Body of pancreas (tissue), 4 donors: ENCODE measurements around the gene MECP2. TPM values are rescaled to one million over a fixed set of nuclear protein-coding genes. Genes with fewer than 3 reads are reported as not detected.

ENCODE experiments used
- ATAC-seq: fragments of 150-250 bp; one replicate; pipeline ENCODE4 v1.9.1; 2016
- DNase-seq, 4 donors: peaks; one replicate each; pipeline ENCODE4 v3.0.0-alpha.2; 2019
- H3K27ac ChIP-seq, 4 donors: fragments of 200-600 bp; sonication (generic); 1 replicate in 3 of 4; 2 replicates in 1 of 4; pipeline versions ENCODE4 v1.5.1 to v1.6.1; 2016 to 2019; ENCODE audit warnings: mild to moderate bottlenecking in 1 of 4, mixed read lengths in 1 of 4, moderate library complexity in 1 of 4
- H3K27me3 ChIP-seq, 2 donors: fragments of 200-600 bp; sonication (generic); one replicate each; pipeline ENCODE4 v1.6.0; 2016; ENCODE audit warnings: mild to moderate bottlenecking in 1 of 2
- H3K36me3 ChIP-seq, 2 donors: fragments of 200-600 bp; sonication (generic); replicated peaks in 1 of 2; 2 replicates each; pipeline ENCODE4 v1.5.1; 2016; ENCODE audit warnings: low read depth in 2 of 2; ENCODE audit not compliant: insufficient read depth in 1 of 2
- H3K4me1 ChIP-seq: fragments of 200-600 bp; sonication (generic); one replicate; pipeline ENCODE4 v1.6.0; 2016
- H3K4me3 ChIP-seq, 2 donors: fragments of 200-600 bp; sonication (generic); 1 replicate in 1 of 2; 2 replicates in 1 of 2; pipeline ENCODE4 v1.5.1; 2016 to 2019
- H3K9me3 ChIP-seq, 3 donors: fragments of 200-600 bp; sonication (generic); 1 replicate in 2 of 3; 2 replicates in 1 of 3; pipeline ENCODE4 v1.5.1; 2016
- POLR2A ChIP-seq, 3 donors: fragments of 450-650 bp; IDR thresholded peaks; one replicate each; pipeline ENCODE4 v1.6.1; 2016; ENCODE audit warnings: antibody characterized with exemption in 3 of 3, mild to moderate bottlenecking in 2 of 3
- WGBS, 2 donors: methylation state at CpG; one replicate each; pipeline ENCODE4 v1.1.5; 2017; 5-methylcytosine and 5-hydroxymethylcytosine counted together
- intact Hi-C: fragments of 100-400 bp; cut with DNase I; formaldehyde crosslinking; loops from one replicate; pipeline ENCODE4 v1.15.1; 2023
- total RNA-seq, 2 donors: library from RNA; depleted of rRNA; stranded (reverse); fragments of >200 nt; gene quantifications; one replicate each; pipeline ENCODE4 v1.1.0, GENCODE V29; 2016
- TF ChIP-seq, protein P1 (sequence below), 7 experiments: fragments of 450-650 bp in 4 of 7; fragments of 200-600 bp in 3 of 7; sonication (generic) in 3 of 7; IDR thresholded peaks; one replicate each; pipeline ENCODE4 v1.5.1; 2016 to 2019; ENCODE audit warnings: antibody characterized with exemption in 7 of 7

MECP2 gene
- total RNA-seq, 2 donors from 2014 or later, result 27.8 to 36.3 TPM

DNA sequence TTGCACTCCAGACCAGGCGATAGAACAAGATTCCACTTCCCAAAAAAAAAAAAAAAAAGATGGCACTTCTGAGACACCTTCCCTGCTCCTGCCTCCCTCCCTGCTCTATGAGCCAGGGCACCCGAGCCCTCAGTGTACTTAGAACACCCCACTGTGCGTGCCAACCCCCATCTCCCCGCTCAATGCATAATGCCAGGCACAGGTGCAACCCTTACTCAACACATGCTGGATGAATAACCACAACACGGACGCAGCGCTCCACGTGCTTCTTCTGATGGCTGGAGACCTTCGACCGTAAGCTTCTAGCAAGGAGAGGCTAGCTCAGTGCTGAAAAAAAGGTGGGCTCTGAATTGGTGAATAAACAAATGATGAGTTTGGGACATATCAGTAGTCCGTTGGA, 57.9 kb downstream of the MECP2 start:
- intact Hi-C loops, result no loop called here
- no peaks in the 10 kb centered on the region for H3K4me1 ChIP-seq
- no peak for DNase-seq
- H3K9me3 ChIP-seq, result no peaks in the 10 kb centered on the region
- 80 to 95% methylated on average over 7 to 10 of the region's 11 CpGs for WGBS, 2 donors
- H3K27ac ChIP-seq, result peak overlapping the region in 1 of 4 donors; percentile 34
- no peaks in the 10 kb centered on the region for H3K27me3 ChIP-seq
- no peaks in the 10 kb centered on the region for H3K36me3 ChIP-seq
- ATAC-seq, result no peak
- H3K4me3 ChIP-seq, result no peak overlapping the region
- TF ChIP-seq, protein P1, sequence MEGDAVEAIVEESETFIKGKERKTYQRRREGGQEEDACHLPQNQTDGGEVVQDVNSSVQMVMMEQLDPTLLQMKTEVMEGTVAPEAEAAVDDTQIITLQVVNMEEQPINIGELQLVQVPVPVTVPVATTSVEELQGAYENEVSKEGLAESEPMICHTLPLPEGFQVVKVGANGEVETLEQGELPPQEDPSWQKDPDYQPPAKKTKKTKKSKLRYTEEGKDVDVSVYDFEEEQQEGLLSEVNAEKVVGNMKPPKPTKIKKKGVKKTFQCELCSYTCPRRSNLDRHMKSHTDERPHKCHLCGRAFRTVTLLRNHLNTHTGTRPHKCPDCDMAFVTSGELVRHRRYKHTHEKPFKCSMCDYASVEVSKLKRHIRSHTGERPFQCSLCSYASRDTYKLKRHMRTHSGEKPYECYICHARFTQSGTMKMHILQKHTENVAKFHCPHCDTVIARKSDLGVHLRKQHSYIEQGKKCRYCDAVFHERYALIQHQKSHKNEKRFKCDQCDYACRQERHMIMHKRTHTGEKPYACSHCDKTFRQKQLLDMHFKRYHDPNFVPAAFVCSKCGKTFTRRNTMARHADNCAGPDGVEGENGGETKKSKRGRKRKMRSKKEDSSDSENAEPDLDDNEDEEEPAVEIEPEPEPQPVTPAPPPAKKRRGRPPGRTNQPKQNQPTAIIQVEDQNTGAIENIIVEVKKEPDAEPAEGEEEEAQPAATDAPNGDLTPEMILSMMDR (IDR thresholded peaks at IDR 0.05), result no peak
- no peak for TF ChIP-seq POLR2A (IDR thresholded peaks at IDR 0.05)

DNA sequence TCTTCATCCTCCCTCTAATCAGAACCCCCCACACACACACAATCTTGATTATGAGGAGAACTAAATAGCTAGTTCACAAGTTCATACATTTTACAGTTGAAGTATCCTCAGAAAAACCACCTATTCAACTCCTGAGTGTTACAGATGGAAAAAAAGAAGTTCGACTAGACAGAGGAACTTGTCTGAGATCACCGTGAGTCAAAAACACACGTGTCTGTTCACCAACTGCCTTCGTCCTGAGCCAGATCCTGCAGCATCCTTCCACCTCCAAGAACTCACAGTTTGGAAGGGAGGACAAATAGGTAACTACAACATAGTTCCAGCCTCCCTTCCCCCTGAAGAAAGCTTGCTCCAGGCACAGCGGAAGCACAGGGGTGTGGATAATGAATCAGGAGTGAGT, 58.9 kb downstream of the MECP2 start:
- no peak overlapping the region for H3K4me3 ChIP-seq
- 75 to 81% methylated on average over 4 to 5 of the region's 5 CpGs for WGBS, 2 donors
- no peaks in the 10 kb centered on the region for H3K36me3 ChIP-seq
- DNase-seq (no peak), ATAC-seq (no peak)
- H3K27ac ChIP-seq, result no peak overlapping the region
- TF ChIP-seq POLR2A (IDR thresholded peaks at IDR 0.05), result no peak
- TF ChIP-seq, protein P1 (IDR thresholded peaks at IDR 0.05), result no peak
- H3K9me3 ChIP-seq, result no peaks in the 10 kb centered on the region
- H3K27me3 ChIP-seq, result no peaks in the 10 kb centered on the region
- no peaks in the 10 kb centered on the region for H3K4me1 ChIP-seq
- intact Hi-C loops, result no loop called here

DNA sequence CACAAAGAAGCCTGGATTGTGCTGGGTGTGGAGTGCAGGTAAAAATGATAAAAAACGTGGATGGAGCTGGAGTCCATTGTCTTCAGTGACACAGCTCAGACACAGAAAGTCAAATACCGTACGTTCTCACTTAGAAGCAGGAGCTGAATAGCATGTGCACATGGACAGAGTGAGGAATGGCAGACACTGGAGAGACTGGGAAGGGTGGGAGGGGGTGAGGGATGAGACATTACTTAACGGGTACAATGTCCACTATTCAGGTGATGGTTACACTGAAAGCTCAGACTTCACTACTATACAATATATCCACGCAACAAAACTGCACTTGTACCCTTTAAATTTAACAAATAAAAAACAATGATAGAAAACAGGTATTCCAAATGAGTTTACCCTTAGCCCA, 59.8 kb downstream of the MECP2 start:
- H3K9me3 ChIP-seq, result no peaks in the 10 kb centered on the region
- H3K27ac ChIP-seq, result no peak overlapping the region
- H3K36me3 ChIP-seq, result no peaks in the 10 kb centered on the region
- H3K4me1 ChIP-seq, result no peaks in the 10 kb centered on the region
- no peak overlapping the region for H3K4me3 ChIP-seq
- TF ChIP-seq, protein P1 (IDR thresholded peaks at IDR 0.05), result no peak
- no peak for TF ChIP-seq POLR2A (IDR thresholded peaks at IDR 0.05)
- intact Hi-C loops, result no loop called here
- DNase-seq (no peak), ATAC-seq (no peak)
- WGBS, 2 donors, result 67 to 83% methylated on average over 5 of the region's 5 CpGs
- H3K27me3 ChIP-seq, result no peaks in the 10 kb centered on the region

DNA sequence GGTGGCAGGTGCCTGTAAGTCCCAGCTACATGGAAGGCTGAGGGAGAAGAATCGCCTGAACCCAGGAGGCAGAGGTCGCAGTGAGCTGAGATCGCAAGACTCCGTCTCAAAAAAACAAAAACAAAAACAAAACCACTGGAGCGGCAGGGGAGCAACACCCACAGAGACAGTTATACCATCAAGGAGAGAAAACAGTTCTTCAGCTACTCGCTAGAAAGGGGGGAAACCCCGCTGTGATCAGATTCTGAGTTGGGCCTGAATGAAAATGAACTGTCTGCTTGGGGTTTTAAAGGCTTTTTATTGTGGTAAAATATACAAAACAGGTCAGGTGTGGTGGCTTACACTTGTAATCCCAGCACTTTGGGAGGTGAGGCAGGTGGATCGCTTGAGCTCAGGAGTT, 61.0 kb downstream of the MECP2 start:
- Histone ChIP-seq H3K4me1 (no peaks in the 10 kb centered on the region), H3K4me3 (no peak overlapping the region), H3K27me3 (no peaks in the 10 kb centered on the region), H3K9me3 (no peaks in the 10 kb centered on the region), H3K27ac (no peak overlapping the region), H3K36me3 (no peaks in the 10 kb centered on the region)
- TF ChIP-seq POLR2A (IDR thresholded peaks at IDR 0.05), result no peak
- TF ChIP-seq, protein P1 (IDR thresholded peaks at IDR 0.05), result no peak
- no peak for ATAC-seq
- intact Hi-C loops, result no loop called here
- DNase-seq, result no peak
- 94 to 95% methylated on average over 3 to 8 of the region's 8 CpGs for WGBS, 2 donors

DNA sequence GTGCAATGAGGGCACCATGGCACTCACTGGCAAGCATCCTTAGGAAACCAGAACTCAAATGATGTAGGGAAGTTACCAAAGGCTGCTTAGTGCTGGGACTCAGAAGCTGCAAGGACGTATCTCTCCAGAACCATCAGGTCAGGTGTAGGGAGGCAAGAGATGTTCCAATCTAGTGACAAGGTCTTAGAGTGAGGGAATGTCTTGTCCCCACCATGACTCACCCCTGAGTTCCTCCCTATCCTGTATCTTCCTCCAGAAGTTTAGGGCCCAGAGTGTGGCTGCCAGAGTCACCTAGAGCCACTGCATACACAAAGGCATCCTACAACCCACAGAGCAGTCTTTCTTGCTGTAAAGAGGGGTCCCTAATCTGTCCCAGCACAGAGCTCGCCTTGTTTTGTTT, 63.7 kb downstream of the MECP2 start:
- ATAC-seq, result no peak
- Histone ChIP-seq H3K9me3 (no peaks in the 10 kb centered on the region), H3K27me3 (no peaks in the 10 kb centered on the region), H3K4me3 (no peak overlapping the region), H3K4me1 (peaks cover under 1% of the 10 kb centered on the region), H3K27ac (no peak overlapping the region), H3K36me3 (no peaks in the 10 kb centered on the region)
- intact Hi-C loops, result no loop called here
- no peak for TF ChIP-seq POLR2A (IDR thresholded peaks at IDR 0.05)
- TF ChIP-seq, protein P1 (IDR thresholded peaks at IDR 0.05), result no peak
- no peak for DNase-seq
- 91 to 95% methylated on average over 2 of the region's 2 CpGs for WGBS, 2 donors
